Measurements from ENCODE around the gene MS4A5. TPM values are rescaled to one million over a fixed set of nuclear protein-coding genes. Genes with fewer than 3 reads are reported as not detected.

Gene MS4A5
- total and polyA plus RNA-seq, 10 of the 15 experiments (the other 5 are each of a cell fraction or from before 2014, with no cell fraction given): not detected

DNA sequence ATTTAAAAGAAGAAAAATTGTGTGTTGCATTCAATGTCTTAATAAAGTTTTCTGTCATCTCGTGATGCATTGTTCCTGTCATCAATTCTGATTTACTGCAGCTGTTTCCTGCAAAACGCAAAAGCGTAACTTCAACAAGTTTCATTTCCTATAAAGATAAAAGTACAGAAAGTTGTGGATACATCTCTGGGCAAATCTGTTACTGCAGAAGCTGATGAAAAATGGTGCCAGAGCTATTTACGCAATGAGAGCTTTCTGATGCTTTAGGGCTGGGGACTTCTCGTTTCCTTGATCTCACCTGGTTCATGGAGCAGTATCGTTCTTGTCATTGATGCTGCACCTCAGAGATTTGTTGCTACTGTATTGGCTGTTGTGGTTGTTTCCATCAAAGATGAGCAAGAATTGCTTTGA lies 47.7 kb downstream of the MS4A5 start (continued):
- TF ChIP-seq SUPT20H (IDR thresholded peaks at IDR 0.05; ENCODE audit: borderline replicate concordance, control insufficient read depth, low read depth, low read length): no peak
- no peak for TF ChIP-seq ESRRA (IDR thresholded peaks at IDR 0.05; ENCODE audit: low read length)
- peak; percentile 61 for TF ChIP-seq CREM (IDR thresholded peaks at IDR 0.05; ENCODE audit: low read depth)
- TF ChIP-seq IKZF2 (IDR thresholded peaks at IDR 0.05): peak; percentile 33 to 38; a peak in 3 of 4 replicates
- TF ChIP-seq TCF3 (IDR thresholded peaks at IDR 0.05; ENCODE audit: borderline replicate concordance, insufficient read depth, low read depth, low read length): peak; percentile 92; the same call in 1 of the 2 replicates
- TF ChIP-seq YY1 (IDR thresholded peaks at IDR 0.05; ENCODE audit: low read depth, low read length): 0 out of 2 replicates have a peak, but pooled peaks have one; percentile 27
- TF ChIP-seq JUND (IDR thresholded peaks at IDR 0.05; ENCODE audit: low read depth, low read length): no peak
- no peak for TF ChIP-seq ELK1 (IDR thresholded peaks at IDR 0.05; ENCODE audit: low read depth, low read length)
- TF ChIP-seq, protein P1, sequence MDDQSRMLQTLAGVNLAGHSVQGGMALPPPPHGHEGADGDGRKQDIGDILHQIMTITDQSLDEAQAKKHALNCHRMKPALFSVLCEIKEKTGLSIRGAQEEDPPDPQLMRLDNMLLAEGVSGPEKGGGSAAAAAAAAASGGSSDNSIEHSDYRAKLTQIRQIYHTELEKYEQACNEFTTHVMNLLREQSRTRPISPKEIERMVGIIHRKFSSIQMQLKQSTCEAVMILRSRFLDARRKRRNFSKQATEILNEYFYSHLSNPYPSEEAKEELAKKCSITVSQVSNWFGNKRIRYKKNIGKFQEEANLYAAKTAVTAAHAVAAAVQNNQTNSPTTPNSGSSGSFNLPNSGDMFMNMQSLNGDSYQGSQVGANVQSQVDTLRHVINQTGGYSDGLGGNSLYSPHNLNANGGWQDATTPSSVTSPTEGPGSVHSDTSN (IDR thresholded peaks at IDR 0.05; ENCODE audit: insufficient replicate concordance, low read depth, low read length): peak; percentile 87
- peak; percentile 70; the same call in 1 of the 2 replicates for TF ChIP-seq CREB1 (IDR thresholded peaks at IDR 0.05; ENCODE audit: low read depth)
- no peak for TF ChIP-seq NR2C1 (IDR thresholded peaks at IDR 0.05)
- TF ChIP-seq MYB (IDR thresholded peaks at IDR 0.05; ENCODE audit: borderline replicate concordance, low read depth, low read length): no peak
- TF ChIP-seq PML (IDR thresholded peaks at IDR 0.05; ENCODE audit: low read length): 0 out of 2 replicates have a peak, but pooled peaks have one; percentile 50
- no peak for TF ChIP-seq ZBTB33 (IDR thresholded peaks at IDR 0.05)
- TF ChIP-seq IKZF1 (conservative IDR thresholded peaks at IDR 0.05): peak; percentile 49
- no peak for TF ChIP-seq RFX5 (IDR thresholded peaks at IDR 0.05; ENCODE audit: low read depth, low read length)
- no peak for TF ChIP-seq MYC (IDR thresholded peaks at IDR 0.05; ENCODE audit: insufficient read depth, insufficient read length, insufficient replicate concordance, low read length, severe bottlenecking)
- peak; percentile 60 to 63; a peak in 3 of 4 replicates for TF ChIP-seq EP300 (IDR thresholded peaks at IDR 0.05; ENCODE audit: borderline replicate concordance in 1 of 2, control insufficient read depth in 1 of 2, low read depth in 2 of 2, low read length in 2 of 2)
- peak in 1 of 2 experiments; percentile 98; a peak in 2 of 4 replicates for TF ChIP-seq ETV6 (conservative IDR thresholded peaks at IDR 0.05 in 1 of 2, IDR thresholded peaks at IDR 0.05 in 1 of 2; ENCODE audit: borderline replicate concordance in 1 of 2, low read depth in 1 of 2)
- no peak for TF ChIP-seq POLR2A (IDR thresholded peaks at IDR 0.05; ENCODE audit: low read depth, low read length)
- TF ChIP-seq HSF1 (IDR thresholded peaks at IDR 0.05; ENCODE audit: low read depth, low read length): no peak
- no peak for TF ChIP-seq MLLT1 (IDR thresholded peaks at IDR 0.05)
- no peak for TF ChIP-seq SIX5 (IDR thresholded peaks at IDR 0.05; ENCODE audit: low read depth, low read length, severe bottlenecking)
- TF ChIP-seq TCF12 (IDR thresholded peaks at IDR 0.05; ENCODE audit: low read depth, low read length): peak; percentile 94

Measured in GM12878 (cell line).